H1 (cell line): ENCODE data around the gene DDR2. TPM values are rescaled to one million over a fixed set of nuclear protein-coding genes. Genes with fewer than 3 reads are reported as not detected.

ENCODE experiments used
- CTCF ChIA-PET: fragments of 300-600 bp; sonication (Branson Sonifier 250); formaldehyde crosslinking; loops from one replicate; lab custom pipeline; 2021; ENCODE audit not compliant: partially characterized antibody; lab: Charles Lee
- POLR2A ChIA-PET: fragments of 300-600 bp; sonication (Branson Sonifier 250); formaldehyde crosslinking; loops from one replicate; lab custom pipeline; 2021; ENCODE audit warnings: inconsistent platforms; ENCODE audit not compliant: partially characterized antibody; lab: Charles Lee
- DNase-seq, 2 experiments: peaks; one replicate each; pipeline versions ENCODE4 v3.0.0 to v3.0.0-alpha.2; 2010 to 2022; ENCODE audit warnings: low spot score in 2 of 2, low read depth in 1 of 2, mixed read lengths in 1 of 2
- FAIRE-seq: peaks from 2 replicates; lab custom pipeline; 2011; peaks lifted over from hg19 to GRCh38; lab: Jason Lieb, UNC
- H2AFZ ChIP-seq: 2 replicates; pipeline ENCODE4 v1.8.1; 2012; ENCODE audit warnings: low read length, inconsistent platforms
- H2AK5ac ChIP-seq: 2 replicates; pipeline ENCODE4 v1.6.1; 2013; ENCODE audit warnings: low read depth, low read length
- H2BK120ac ChIP-seq: replicated peaks from 2 replicates; pipeline ENCODE3; 2013; ENCODE audit warnings: low read depth, low read length, inconsistent platforms
- H2BK12ac ChIP-seq: 2 replicates; pipeline ENCODE4 v1.6.1; 2013; ENCODE audit warnings: low read depth, low read length
- H2BK15ac ChIP-seq: 2 replicates; pipeline ENCODE4 v1.6.1; 2013; ENCODE audit warnings: low read length
- H2BK20ac ChIP-seq: 2 replicates; pipeline ENCODE4 v1.6.1; 2013; ENCODE audit warnings: low read length
- H2BK5ac ChIP-seq: 2 replicates; pipeline ENCODE4 v1.6.1; 2013; ENCODE audit warnings: low read depth, low read length
- H3K14ac ChIP-seq: 2 replicates; pipeline ENCODE4 v1.6.1; 2013; ENCODE audit warnings: inconsistent platforms; ENCODE audit not compliant: insufficient read length
- H3K18ac ChIP-seq: 2 replicates; pipeline ENCODE4 v1.6.1; 2013; ENCODE audit warnings: low read length; ENCODE audit errors: extremely low read depth
- H3K23ac ChIP-seq: 2 replicates; pipeline ENCODE4 v1.6.1; 2013; ENCODE audit warnings: inconsistent platforms; ENCODE audit not compliant: insufficient read length
- H3K23me2 ChIP-seq: 2 replicates; pipeline ENCODE4 v1.6.1; 2013; ENCODE audit warnings: low read depth, low read length
- H3K27ac ChIP-seq: 2 replicates; pipeline ENCODE4 v1.6.1; 2011; ENCODE audit warnings: low read depth, low read length, inconsistent platforms
- H3K27me3 ChIP-seq, 4 experiments: replicated peaks in 1 of 4; 1 replicate in 1 of 4; 2 replicates in 3 of 4; pipeline versions ENCODE4 v1.6.1 to v1.8.1; 2011 to 2013; ENCODE audit warnings: low read length in 3 of 4, mild to moderate bottlenecking in 3 of 4, inconsistent platforms in 2 of 4, mixed read lengths in 2 of 4, moderate library complexity in 1 of 4; ENCODE audit not compliant: control insufficient read depth in 3 of 4, insufficient read depth in 3 of 4; ENCODE audit errors: extremely low read depth in 1 of 4
- H3K36me3 ChIP-seq, 4 experiments: 2 replicates each; pipeline versions ENCODE4 v1.6.1 to v1.8.1; 2011 to 2013; ENCODE audit warnings: mild to moderate bottlenecking in 4 of 4, low read length in 3 of 4, moderate library complexity in 2 of 4, control low read depth in 1 of 4, inconsistent platforms in 1 of 4; ENCODE audit not compliant: insufficient read depth in 4 of 4, control insufficient read depth in 2 of 4
- H3K4ac ChIP-seq: replicated peaks from 2 replicates; pipeline ENCODE3; 2013; ENCODE audit warnings: low read length, low read depth, mixed read lengths, inconsistent platforms; ENCODE audit not compliant: insufficient read length
- H3K4me1 ChIP-seq, 4 experiments: replicated peaks in 1 of 4; 1 replicate in 1 of 4; 2 replicates in 3 of 4; pipeline versions ENCODE4 v1.6.1 to v1.8.1; 2011 to 2013; ENCODE audit warnings: low read length in 3 of 4, inconsistent platforms in 2 of 4, mixed read lengths in 1 of 4; ENCODE audit not compliant: insufficient read depth in 4 of 4, control insufficient read depth in 3 of 4
- H3K4me2 ChIP-seq, 2 experiments: 2 replicates each; pipeline versions ENCODE4 v1.6.1 to v1.8.1; 2011 to 2013; ENCODE audit warnings: low read depth in 2 of 2, low read length in 2 of 2, control low read depth in 1 of 2, inconsistent platforms in 1 of 2, mild to moderate bottlenecking in 1 of 2; ENCODE audit not compliant: insufficient read depth in 1 of 2
- H3K4me3 ChIP-seq, 4 experiments: fragments of 200-600, 300-600 bp in 1 of 4; sonication (generic), shearing (Covaris generic), sonication (Bioruptor Twin) in 1 of 4; 2 replicates each; pipeline versions ENCODE4 v1.5.1 to v1.8.1; 2011 to 2016; ENCODE audit warnings: low read length in 4 of 4, low read depth in 3 of 4, control low read depth in 2 of 4, inconsistent platforms in 2 of 4, mild to moderate bottlenecking in 2 of 4, mixed read lengths in 1 of 4, moderate library complexity in 1 of 4; ENCODE audit not compliant: insufficient read depth in 2 of 4; ENCODE audit errors: extremely low read depth in 1 of 4
- H3K56ac ChIP-seq: replicated peaks from 2 replicates; pipeline ENCODE3; 2013; ENCODE audit warnings: low read depth, mild to moderate bottlenecking, mixed read lengths, low read length, inconsistent platforms; ENCODE audit not compliant: insufficient read length
- H3K79me1 ChIP-seq: 2 replicates; pipeline ENCODE4 v1.6.1; 2013; ENCODE audit warnings: low read depth, low read length, control low read depth
- H3K79me2 ChIP-seq, 2 experiments: 2 replicates each; pipeline versions ENCODE4 v1.6.1 to v1.8.1; 2012 to 2013; ENCODE audit warnings: low read length in 2 of 2, mild to moderate bottlenecking in 2 of 2, inconsistent platforms in 1 of 2; ENCODE audit not compliant: insufficient read depth in 2 of 2, control insufficient read depth in 1 of 2
- H3K9ac ChIP-seq, 4 experiments: replicated peaks in 1 of 4; 1 replicate in 1 of 4; 2 replicates in 3 of 4; pipeline versions ENCODE4 v1.6.1 to v1.8.1; 2011 to 2013; ENCODE audit warnings: low read depth in 3 of 4, low read length in 3 of 4, control low read depth in 2 of 4, mild to moderate bottlenecking in 2 of 4, moderate library complexity in 2 of 4, inconsistent platforms in 1 of 4; ENCODE audit errors: extremely low read depth in 1 of 4
- H3K9me3 ChIP-seq, 2 experiments: 2 replicates each; pipeline versions ENCODE4 v1.6.1 to v1.8.1; 2012 to 2013; ENCODE audit warnings: mild to moderate bottlenecking in 2 of 2, moderate library complexity in 2 of 2, control low read depth in 1 of 2, inconsistent platforms in 1 of 2, low read depth in 1 of 2, low read length in 1 of 2, mixed read lengths in 1 of 2; ENCODE audit not compliant: insufficient read depth in 2 of 2
- H4K20me1 ChIP-seq, 2 experiments: replicated peaks in 1 of 2; 2 replicates each; pipeline versions ENCODE3 to v1.8.1; 2011 to 2013; ENCODE audit warnings: inconsistent platforms in 2 of 2, low read length in 2 of 2, mild to moderate bottlenecking in 1 of 2; ENCODE audit not compliant: insufficient read depth in 2 of 2, control insufficient read depth in 1 of 2
- H4K5ac ChIP-seq: 2 replicates; pipeline ENCODE4 v1.6.1; 2013; ENCODE audit warnings: low read length, low read depth, mixed read lengths, inconsistent platforms; ENCODE audit not compliant: insufficient read length
- H4K8ac ChIP-seq: 2 replicates; pipeline ENCODE4 v1.8.0; 2013; ENCODE audit warnings: mild to moderate bottlenecking, moderate library complexity, low read length, inconsistent platforms; ENCODE audit not compliant: insufficient read depth; ENCODE audit errors: extremely low read depth
- H4K91ac ChIP-seq: replicated peaks from 2 replicates; pipeline ENCODE3; 2013; ENCODE audit warnings: low read length, mixed read lengths, inconsistent platforms; ENCODE audit not compliant: insufficient read length
- BRCA1 ChIP-seq: IDR thresholded peaks from 2 replicates; pipeline ENCODE4 v1.6.1; 2012; ENCODE audit warnings: low read depth, low read length, improper control_type of control experiment
- CTCF ChIP-seq, 3 experiments: IDR thresholded peaks; 1 replicate in 2 of 3; 2 replicates in 1 of 3; pipeline versions ENCODE4 v1.5.1 to v1.6.1; 2011; ENCODE audit warnings: low read length in 3 of 3, mild to moderate bottlenecking in 3 of 3, inconsistent platforms in 2 of 3, low read depth in 1 of 3, moderate library complexity in 1 of 3; ENCODE audit not compliant: insufficient read depth in 1 of 3; ENCODE audit errors: control extremely low read depth in 1 of 3
- EZH2 ChIP-seq: fragments of 200-600 bp; sonication (generic); IDR thresholded peaks from 2 replicates; pipeline ENCODE4 v1.7.1; 2012; ENCODE audit warnings: low read depth, mild to moderate bottlenecking, moderate library complexity, low read length, inconsistent platforms; ENCODE audit not compliant: severe bottlenecking
- JUN ChIP-seq: IDR thresholded peaks from 2 replicates; pipeline ENCODE4 v1.6.1; 2011; ENCODE audit warnings: low read depth, mild to moderate bottlenecking, improper control_type of control experiment, low read length
- RAD21 ChIP-seq, 2 experiments: IDR thresholded peaks in 1 of 2; conservative IDR thresholded peaks in 1 of 2; 2 replicates each; pipeline ENCODE4 v1.6.1; 2011; ENCODE audit warnings: low read depth in 2 of 2, low read length in 2 of 2, improper control_type of control experiment in 1 of 2, inconsistent platforms in 1 of 2, mild to moderate bottlenecking in 1 of 2, moderate library complexity in 1 of 2
- ZNF274 ChIP-seq: IDR thresholded peaks from 2 replicates; pipeline ENCODE4 v1.7.0; 2012; ENCODE audit warnings: low read length, borderline replicate concordance; ENCODE audit errors: extremely low read depth
- WGBS, 2 experiments: shearing (Covaris generic) in 1 of 2; methylation state at CpG; one replicate each; pipeline versions ENCODE4 v1.1.6 to v1.1.7; 2013 to 2015; ENCODE audit warnings: low lambda C conversion rate in 2 of 2, mixed read lengths in 2 of 2, inconsistent platforms in 1 of 2, low coverage in 1 of 2, missing lambda C conversion rate in 1 of 2; ENCODE audit not compliant: insufficient replicate concordance in 2 of 2, insufficient coverage in 1 of 2, insufficient read length in 1 of 2; ENCODE audit errors: extremely low coverage in 1 of 2, missing lambda C conversion rate in 1 of 2; 5-methylcytosine and 5-hydroxymethylcytosine counted together
- polyA plus RNA-seq, 7 experiments: library from polyadenylated mRNA; depleted of rRNA in 3 of 7; stranded (reverse) in 5 of 7; unstranded in 2 of 7; fragments of >200 nt in 5 of 7; fragments of 200-250 nt in 2 of 7; gene quantifications; 1 replicate in 5 of 7; 2 replicates in 1 of 7; 4 replicates in 1 of 7; pipeline versions ENCODE4 v1.2.1 to v1.2.3, GENCODE V29; 2011 to 2013; ENCODE audit warnings: missing spikeins in 2 of 7, mixed read lengths in 2 of 7
- total RNA-seq: library from RNA; stranded (reverse); fragmentation: NEBNext Ultra II Directional; extraction: Animal tissue kit (Norgen Biotek cat#: 25700); gene quantifications from 2 replicates; pipeline ENCODE4 v1.2.1, GENCODE V29; 2021

DDR2 gene
- total and polyA plus RNA-seq, 2 of the 8 experiments (the other 6 are each of a cell fraction or from before 2014, with no cell fraction given): 1.00 to 2.1 TPM

- ChIA-PET POLR2A (no interaction called here), CTCF (interaction anchor here (1.0 to 6.3 kb wide), 9 partner anchors 10 to 108 kb away, joined by 3 to 47 read pairs (median 4); no protein-coding TSS in a partner anchor)
- Histone ChIP-seq H3K27ac (no peak overlapping the region), H3K9me3 (no peaks in the 10 kb centered on the region), H3K4me1 (no peaks in the 10 kb centered on the region), H4K8ac (no peak overlapping the region), H3K14ac (no peak overlapping the region), H3K23ac (no peak overlapping the region), H2BK120ac (no peak overlapping the region), H2BK20ac (no peak overlapping the region), H3K4me3 (no peak overlapping the region), H4K91ac (no peak overlapping the region), H3K56ac (no peak overlapping the region), H3K4me2 (no peak overlapping the region), H3K79me2 (no peaks in the 10 kb centered on the region), H3K9ac (no peak overlapping the region), H2BK5ac (no peak overlapping the region), H3K23me2 (no peaks in the 10 kb centered on the region), H3K36me3 (no peaks in the 10 kb centered on the region), H2BK12ac (no peak overlapping the region), H2BK15ac (no peak overlapping the region), H4K5ac (no peak overlapping the region), H3K27me3 (no peaks in the 10 kb centered on the region), H2AFZ (no peak overlapping the region), H3K18ac (no peak overlapping the region), H2AK5ac (no peak overlapping the region), H3K79me1 (no peaks in the 10 kb centered on the region), H4K20me1 (no peaks in the 10 kb centered on the region), H3K4ac (no peak overlapping the region)
- peak; percentile 47 to 51 for TF ChIP-seq RAD21 (IDR thresholded peaks at IDR 0.05 in 1 of 2, conservative IDR thresholded peaks at IDR 0.05 in 1 of 2; ENCODE audit: low read depth in 2 of 2, low read length in 2 of 2)
- no peak for TF ChIP-seq ZNF274
- TF ChIP-seq EZH2: no peak
- TF ChIP-seq BRCA1: no peak
- TF ChIP-seq JUN: no peak
- peak in 2 of 3 experiments; percentile 22 to 46; a peak in 2 of 4 replicates for TF ChIP-seq CTCF (IDR thresholded peaks at IDR 0.05; ENCODE audit: control extremely low read depth in 1 of 3, insufficient read depth in 1 of 3, low read depth in 1 of 3, low read length in 3 of 3)
- FAIRE-seq (no peak), DNase-seq (no peak)
- 57% methylated on average over 3 of the region's 3 CpGs; no CpG with 5 or more reads in 1 of the 2 experiments for WGBS, 2 experiments
Observed at GRCh38 chr1:162627662-162628296, 4.5 kb upstream of the DDR2 start.
